DND-41 (cell line): ENCODE results near the gene TMEM215.

ENCODE experiments used
- CTCF ChIP-seq: IDR thresholded peaks from 2 replicates; pipeline ENCODE4 v1.5.1; 2012; ENCODE audit warnings: borderline replicate concordance, low read length, moderate library complexity, mild to moderate bottlenecking; ENCODE audit not compliant: poor library complexity, severe bottlenecking; ENCODE audit errors: extremely low read depth
- EZH2 ChIP-seq: IDR thresholded peaks from 3 replicates; pipeline ENCODE4 v1.6.1; 2012; ENCODE audit warnings: borderline replicate concordance, low read depth, mild to moderate bottlenecking, moderate library complexity, low read length, inconsistent platforms; ENCODE audit not compliant: severe bottlenecking

- TF ChIP-seq CTCF (no peak), EZH2 (no peak)
These were observed 8.1 kb upstream of the TMEM215 start for GRCh38 chr9:32775283-32775682.
